ENCODE results near the gene COX6A2. TPM values are rescaled to one million over a fixed set of nuclear protein-coding genes. Genes with fewer than 3 reads are reported as not detected.
A peak's percentile ranks its signal among the peaks of the same experiment; 100 is the strongest.

The COX6A2 gene
- total and polyA plus RNA-seq, 2 experiments from 2014 or later: 40.7 to 166 TPM

- no peak for TF ChIP-seq CTCF (IDR thresholded peaks at IDR 0.05; ENCODE audit: low read depth, low read length)
- Histone ChIP-seq H3K4me3 (no peak overlapping the region), H3K36me3 (no peaks in the 10 kb centered on the region), H3K9me3 (ENCODE audit: low read depth) (no peaks in the 10 kb centered on the region), H3K4me1 (ENCODE audit: low read depth) (peaks cover 14% of the 10 kb centered on the region), H3K27ac (peak overlapping the region; percentile 8), H3K27me3 (no peaks in the 10 kb centered on the region)
- peak in 1 of 2 donors; percentile 32 for DNase-seq (ENCODE audit: low read depth in 1 of 2, low spot score in 1 of 2)
Observed at GRCh38 chr16:31438414-31438813, 10.3 kb upstream of the COX6A2 start.

GRCh38 chr16:31436221-31437045 is 8.3 kb upstream of the COX6A2 start:
- TF ChIP-seq CTCF (IDR thresholded peaks at IDR 0.05; ENCODE audit: low read depth, low read length): no peak
- Histone ChIP-seq H3K9me3 (ENCODE audit: low read depth) (no peaks in the 10 kb centered on the region), H3K27ac (no peak overlapping the region), H3K27me3 (no peaks in the 10 kb centered on the region), H3K36me3 (no peaks in the 10 kb centered on the region), H3K4me3 (no peak overlapping the region), H3K4me1 (ENCODE audit: low read depth) (peaks cover 14% of the 10 kb centered on the region)
- no peak for DNase-seq (ENCODE audit: low read depth in 1 of 2, low spot score in 1 of 2)

GRCh38 chr16:31435341-31436220 is 7.4 kb upstream of the COX6A2 start:
- peaks cover 11% of the 10 kb centered on the region for H3K4me1 ChIP-seq (ENCODE audit: low read depth)
- no peak overlapping the region for H3K4me3 ChIP-seq
- no peaks in the 10 kb centered on the region for H3K36me3 ChIP-seq
- H3K27ac ChIP-seq: no peak overlapping the region
- no peaks in the 10 kb centered on the region for H3K27me3 ChIP-seq
- no peak for TF ChIP-seq CTCF (IDR thresholded peaks at IDR 0.05; ENCODE audit: low read depth, low read length)
- H3K9me3 ChIP-seq (ENCODE audit: low read depth): no peaks in the 10 kb centered on the region
- DNase-seq (ENCODE audit: low read depth in 1 of 2, low spot score in 1 of 2): no peak

- Histone ChIP-seq H3K9me3 (ENCODE audit: low read depth) (no peaks in the 10 kb centered on the region), H3K36me3 (no peaks in the 10 kb centered on the region), H3K4me3 (no peak overlapping the region), H3K27me3 (no peaks in the 10 kb centered on the region), H3K27ac (peak overlapping the region; percentile 57), H3K4me1 (ENCODE audit: low read depth) (peaks cover 27% of the 10 kb centered on the region)
- TF ChIP-seq CTCF (IDR thresholded peaks at IDR 0.05; ENCODE audit: low read depth, low read length): no peak
- no peak for DNase-seq (ENCODE audit: low read depth in 1 of 2, low spot score in 1 of 2)
Observed at GRCh38 chr16:31430380-31431052, 2.4 kb upstream of the COX6A2 start.

GRCh38 chr16:31429796-31430195 is 1.6 kb upstream of the COX6A2 start:
- DNase-seq (ENCODE audit: low read depth in 1 of 2, low spot score in 1 of 2): no peak
- H3K4me1 ChIP-seq (ENCODE audit: low read depth): peaks cover 27% of the 10 kb centered on the region
- H3K27me3 ChIP-seq: no peaks in the 10 kb centered on the region
- no peaks in the 10 kb centered on the region for H3K9me3 ChIP-seq (ENCODE audit: low read depth)
- no peak for TF ChIP-seq CTCF (IDR thresholded peaks at IDR 0.05; ENCODE audit: low read depth, low read length)
- H3K27ac ChIP-seq: peak overlapping the region; percentile 52
- no peak overlapping the region for H3K4me3 ChIP-seq
- no peaks in the 10 kb centered on the region for H3K36me3 ChIP-seq

Measured in cardiac muscle cell (in vitro differentiated cells and primary cell).